ENCODE measurements around the gene DPH6.
"Not testable (repeated sequence)": the region's sequence is repeated elsewhere in the genome, so short reads cannot be mapped to it uniquely, and the experiment has no call there.

Gene DPH6

GRCh38 chr15:35485411-35485810 lies 60.6 kb downstream of the DPH6 start:
- no peak for DNase-seq (ENCODE audit: low read depth)

- no peak for DNase-seq (ENCODE audit: low read depth)
Measured at GRCh38 chr15:35484231-35484945, 61.6 kb downstream of the DPH6 start.

DNA sequence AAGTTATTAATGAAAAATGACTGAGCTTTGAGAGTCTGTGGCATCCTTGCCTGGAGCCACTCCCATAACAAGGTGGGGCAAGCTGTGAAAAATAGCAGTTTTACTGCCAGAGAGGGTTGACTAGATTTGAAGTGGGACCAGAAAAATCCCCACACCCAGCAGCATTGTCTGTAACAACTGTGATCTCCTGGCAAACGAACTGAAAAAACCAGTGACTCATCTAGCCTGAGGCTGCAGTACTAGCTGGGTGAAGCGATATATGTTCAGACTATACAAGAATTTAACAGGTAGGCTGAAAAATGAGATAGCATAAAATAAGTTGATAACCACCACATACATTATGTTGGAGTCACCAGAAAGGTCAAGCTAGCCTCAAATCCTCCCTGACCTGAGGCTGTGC lies 64.0 kb downstream of the DPH6 start:
- no peak for DNase-seq (ENCODE audit: low read depth)

- DNase-seq (ENCODE audit: low read depth), result no peak
Measured at GRCh38 chr15:35481064-35481463, 64.9 kb downstream of the DPH6 start.

GRCh38 chr15:35479423-35479822 lies 66.5 kb downstream of the DPH6 start:
- no peak for DNase-seq (ENCODE audit: low read depth)

DNA sequence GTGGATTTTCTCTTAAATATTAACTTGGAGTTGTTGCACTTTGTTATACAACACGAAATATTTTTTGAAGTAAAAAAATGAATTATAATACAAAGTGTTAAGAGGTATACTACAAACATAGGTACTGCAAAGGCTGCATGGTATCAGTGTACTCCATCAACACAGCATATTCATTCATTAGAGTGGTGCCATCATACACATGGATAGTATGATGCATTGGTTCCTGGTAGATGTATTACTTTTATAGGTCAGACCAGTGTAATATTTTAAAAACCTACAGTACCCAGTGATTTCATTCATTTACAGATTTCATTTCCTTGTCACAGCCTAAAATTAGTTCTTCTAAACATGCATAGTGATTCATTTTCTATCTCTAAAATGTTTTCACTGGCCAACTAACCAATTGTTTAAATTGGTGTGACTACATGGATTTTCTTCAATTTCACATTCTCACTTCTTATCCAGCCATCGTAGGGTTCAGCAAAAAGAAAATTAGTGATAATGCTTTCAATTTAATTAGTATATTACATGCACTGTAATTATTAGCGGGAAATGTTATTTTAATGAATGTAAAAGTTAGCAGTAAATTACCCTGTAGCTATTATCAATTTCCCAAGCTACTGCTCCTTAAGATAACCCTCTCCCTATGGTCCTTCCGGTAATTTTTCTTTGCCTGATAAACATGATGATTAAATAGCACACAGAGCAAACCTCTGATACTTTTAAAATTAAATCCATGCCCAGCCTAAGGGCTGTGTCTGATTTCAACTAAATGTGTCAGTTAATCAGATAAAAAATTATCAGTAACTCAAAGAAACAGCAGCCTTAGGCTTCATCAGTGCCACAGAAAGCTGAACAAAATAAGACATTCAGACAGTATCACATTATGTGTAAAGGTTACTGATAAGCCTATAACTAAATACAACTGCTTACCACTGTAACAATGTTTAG lies 68.4 kb downstream of the DPH6 start:
- no peak for DNase-seq (ENCODE audit: low read depth)

DNA sequence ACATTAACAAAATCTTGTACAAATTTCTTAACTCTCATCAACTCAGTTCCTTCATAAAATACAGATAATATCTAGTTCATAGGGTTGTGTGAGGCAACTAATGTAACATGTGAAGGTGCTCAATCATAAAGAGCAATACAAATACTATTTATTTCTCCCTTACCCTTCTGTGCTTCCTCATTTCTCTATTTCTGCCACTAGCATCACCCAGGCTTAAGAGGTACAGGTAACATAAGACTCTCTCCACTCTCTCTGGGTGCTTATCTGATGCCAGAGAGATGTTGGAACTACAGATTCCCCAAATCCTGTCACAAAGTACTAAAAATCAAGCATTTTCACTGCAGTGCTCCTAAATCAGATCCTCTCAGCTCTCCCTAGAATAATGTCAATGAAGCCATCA lies 74.9 kb downstream of the DPH6 start:
- DNase-seq (ENCODE audit: low read depth), result no peak

- DNase-seq (ENCODE audit: low read depth), result no peak
Measured at GRCh38 chr15:35470441-35470840, 75.5 kb downstream of the DPH6 start.

- no peak for DNase-seq (ENCODE audit: low read depth)
Measured at GRCh38 chr15:35466476-35466875, 79.5 kb downstream of the DPH6 start.

DNA sequence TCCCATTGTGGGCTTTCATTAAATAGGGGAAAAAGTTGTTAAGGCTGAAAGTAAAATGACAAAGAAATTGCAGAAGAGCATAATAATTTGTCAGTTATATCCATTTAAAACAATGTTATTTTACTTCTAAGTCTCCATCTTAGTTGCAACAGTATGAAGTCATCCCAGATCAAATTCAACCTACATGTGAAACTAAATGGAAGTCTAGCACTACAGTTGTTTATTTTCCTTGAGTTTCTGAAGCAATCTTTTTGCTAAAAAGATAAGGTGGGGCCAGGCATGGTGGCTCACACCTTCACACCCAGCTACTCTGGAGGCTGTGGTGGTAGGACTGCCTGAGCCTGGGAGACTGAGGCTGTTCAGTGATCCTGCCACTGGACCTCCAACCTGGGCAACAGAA lies 80.2 kb downstream of the DPH6 start:
- DNase-seq (ENCODE audit: low read depth), result no peak

GRCh38 chr15:35460616-35461015 lies 85.3 kb downstream of the DPH6 start:
- DNase-seq (ENCODE audit: low read depth), result no peak

DNA sequence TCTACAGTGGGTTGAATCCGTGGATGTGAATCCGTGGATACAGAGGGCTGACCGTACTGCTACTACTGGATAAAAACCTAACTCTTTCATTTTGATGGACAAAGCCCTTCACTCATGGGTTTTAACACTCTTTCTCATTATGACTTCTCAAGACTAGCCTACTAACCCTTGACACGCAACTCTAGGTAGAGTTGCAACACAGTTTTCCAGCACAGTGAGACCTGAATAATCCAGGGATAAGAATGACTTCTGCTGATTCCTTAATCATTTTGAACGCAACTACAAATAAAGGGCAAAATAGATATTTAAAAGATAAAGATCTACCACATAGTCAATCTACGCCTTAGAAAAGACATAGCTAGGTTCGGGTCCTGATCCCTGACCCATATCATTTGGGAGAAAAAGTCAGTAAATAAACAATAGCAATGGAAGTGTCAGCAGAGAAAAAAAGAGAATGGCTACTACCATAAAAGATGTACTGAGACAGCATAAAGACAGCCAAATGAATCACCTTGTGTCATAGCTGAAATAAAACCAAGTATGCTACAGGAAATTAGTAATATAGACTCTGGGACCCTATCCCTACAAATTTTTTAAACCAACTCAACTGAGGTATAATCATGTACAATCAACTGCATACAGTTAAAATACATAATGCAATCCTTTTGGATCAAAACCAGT lies 87.6 kb downstream of the DPH6 start:
- no peak for DNase-seq (ENCODE audit: low read depth)

DNA sequence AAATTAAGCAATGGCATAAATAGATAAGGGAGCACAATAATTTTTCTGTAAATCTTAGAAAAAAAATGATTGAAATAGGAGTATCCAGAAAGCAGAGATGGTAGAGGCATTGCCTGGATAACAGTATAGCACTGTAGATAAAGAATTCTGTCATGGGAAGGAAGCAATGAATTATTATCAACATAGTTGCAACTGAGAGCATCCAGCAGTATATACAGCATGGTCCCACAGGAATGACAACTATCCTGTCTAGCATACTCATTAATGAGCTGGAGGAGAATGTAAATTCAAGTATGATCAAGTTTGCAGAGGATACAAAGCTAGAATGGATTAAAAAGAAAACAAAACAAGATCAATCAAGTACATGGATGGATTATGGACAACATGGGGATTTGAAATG lies 90.8 kb downstream of the DPH6 start:
- DNase-seq (ENCODE audit: low read depth), result no peak

- DNase-seq (ENCODE audit: low read depth), result no peak
Measured at GRCh38 chr15:35450492-35450891, 95.5 kb downstream of the DPH6 start.

GRCh38 chr15:35448294-35448693 lies 97.7 kb downstream of the DPH6 start:
- no peak for DNase-seq (ENCODE audit: low read depth)

DNA sequence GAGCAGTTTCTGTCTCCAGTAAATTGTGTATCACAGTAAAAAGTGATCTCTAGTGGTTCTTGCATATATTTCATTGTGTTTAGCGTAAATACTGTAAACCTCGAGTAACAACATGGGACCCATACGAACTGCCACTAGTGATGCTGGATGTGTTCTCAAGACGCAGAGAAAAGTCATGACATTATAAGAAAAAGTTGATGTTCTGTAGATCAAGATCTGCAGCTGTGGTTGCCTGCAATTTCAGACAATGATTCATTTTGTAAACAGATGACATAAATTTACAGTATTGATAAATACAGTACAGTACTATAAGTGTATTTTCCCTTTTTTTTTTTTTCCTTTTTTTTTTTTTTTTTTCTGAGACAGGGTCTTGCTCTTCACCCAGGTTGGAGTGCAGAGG lies 100.1 kb downstream of the DPH6 start:
- no peak for DNase-seq (ENCODE audit: low read depth)

DNA sequence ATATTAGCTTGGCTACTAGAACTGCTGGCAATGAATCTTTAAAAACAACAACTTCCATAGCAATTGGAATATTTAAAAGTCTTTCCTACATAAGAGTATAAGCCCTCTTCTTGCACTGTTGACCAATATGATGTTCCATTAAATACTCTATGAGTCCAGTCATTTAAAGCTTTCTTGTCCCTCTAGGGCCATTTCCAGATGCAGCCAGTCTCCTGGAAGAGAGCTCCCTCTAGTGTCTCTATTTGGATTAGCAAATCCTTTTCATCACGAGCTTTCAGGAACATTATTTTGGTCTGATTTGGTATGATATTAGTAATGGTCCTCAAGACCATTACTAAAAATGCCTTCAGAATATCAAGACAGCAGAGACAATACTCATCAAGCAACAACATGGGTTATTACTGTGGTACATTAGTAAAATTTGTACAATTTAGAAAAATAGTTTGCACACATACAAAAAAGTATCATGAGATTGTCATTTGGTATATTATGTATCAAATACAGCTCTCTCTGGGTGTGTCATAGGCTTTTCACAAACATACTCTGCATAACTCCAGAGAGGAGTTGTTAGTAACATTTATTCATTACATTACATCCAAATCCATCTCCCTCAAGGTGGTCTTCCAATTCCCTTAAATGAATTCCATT lies 101.3 kb downstream of the DPH6 start:
- DNase-seq (ENCODE audit: low read depth), result no peak

- DNase-seq (ENCODE audit: low read depth), result no peak
Measured at GRCh38 chr15:35443376-35443775, 102.6 kb downstream of the DPH6 start.

DNA sequence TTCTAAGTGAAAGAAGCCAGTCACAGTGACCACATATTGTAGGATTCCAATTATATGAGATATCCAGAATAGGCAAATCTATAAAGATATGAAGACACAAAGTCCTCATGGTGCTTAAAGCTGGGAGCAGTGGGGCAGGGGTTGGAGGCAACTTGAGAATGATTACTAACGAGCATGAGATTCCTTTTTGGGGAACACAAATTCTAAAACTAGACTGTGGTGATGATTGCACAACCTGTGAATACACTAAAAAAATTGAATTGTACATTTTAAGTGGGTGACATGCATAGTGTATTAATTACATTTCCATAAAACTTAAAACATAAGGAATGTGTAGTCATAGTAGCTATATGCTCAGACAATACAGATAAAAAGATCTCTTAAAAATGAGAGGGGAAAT lies 103.2 kb downstream of the DPH6 start:
- no peak for DNase-seq (ENCODE audit: low read depth)

- DNase-seq (ENCODE audit: low read depth), result not testable (repeated sequence)
Measured at GRCh38 chr15:35441279-35441678, 104.7 kb downstream of the DPH6 start.

GRCh38 chr15:35440265-35440664 lies 105.7 kb downstream of the DPH6 start:
- no peak for DNase-seq (ENCODE audit: low read depth)

DNA sequence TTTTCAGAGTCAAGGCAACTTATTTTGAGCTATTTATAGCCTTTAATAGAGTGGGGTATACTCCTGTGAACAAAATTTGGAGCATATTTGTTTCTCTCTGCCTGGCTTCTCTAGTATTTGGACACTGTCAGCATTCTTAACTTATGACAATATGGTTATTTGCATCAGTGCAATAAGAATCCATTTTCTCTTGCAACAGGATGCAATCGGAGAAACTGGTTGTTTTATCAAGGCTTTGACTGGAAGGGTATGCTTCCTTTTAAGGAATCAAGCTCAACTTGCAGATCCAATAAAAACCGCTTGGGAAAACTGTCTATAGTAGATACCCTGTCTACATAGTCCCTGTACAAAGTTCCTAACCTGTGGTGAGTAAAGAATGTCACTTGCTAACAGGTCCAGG lies 106.7 kb downstream of the DPH6 start:
- DNase-seq (ENCODE audit: low read depth), result no peak
